Frontal cortex (tissue), 4 donors: Measurements from ENCODE around the gene BATF. TPM values are rescaled to one million over a fixed set of nuclear protein-coding genes. Genes with fewer than 3 reads are reported as not detected.

Experiments used
- DNase-seq, 2 donors: peaks; one replicate each; pipeline ENCODE4 v3.0.0; 2012; ENCODE audit warnings: low spot score in 2 of 2
- FAIRE-seq: peaks from 2 replicates; lab custom pipeline; 2012; peaks lifted over from hg19 to GRCh38; lab: Jason Lieb, UNC
- total RNA-seq: library from RNA; depleted of rRNA; stranded (reverse); fragments of >200 nt; gene quantifications from one replicate; pipeline ENCODE4 v1.2.3, GENCODE V29; 2014
- donor health status: control.
- donor health status: control.
- donor health status: control.

BATF gene
- total RNA-seq, 1 donor from 2014 or later = 0.82 TPM

GRCh38 chr14:75553761-75554364 lies 31.6 kb downstream of the BATF start:
- no peak for DNase-seq
- FAIRE-seq = no peak

DNA sequence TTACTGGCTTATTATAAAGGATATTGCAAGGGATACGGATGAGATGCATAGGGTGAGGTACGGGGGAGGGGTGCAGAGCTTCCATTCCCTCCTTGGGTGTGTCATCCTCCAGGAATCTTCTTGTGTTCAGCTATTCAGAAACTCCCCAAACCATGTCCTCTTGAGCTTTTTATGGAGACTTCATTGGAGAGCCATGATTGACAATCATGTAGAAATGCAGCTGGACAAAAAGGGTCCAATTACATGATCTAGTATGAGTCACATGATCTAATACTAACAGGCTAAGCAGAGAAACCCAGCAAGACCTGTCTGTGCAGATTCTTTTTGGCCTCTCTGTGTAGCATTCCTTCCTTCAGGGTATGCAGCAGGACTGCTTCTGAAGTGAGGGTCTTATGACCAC lies 32.2 kb downstream of the BATF start:
- FAIRE-seq (no peak), DNase-seq (no peak)

- DNase-seq = no peak
- FAIRE-seq = no peak
Measured at GRCh38 chr14:75558440-75558839, 36.2 kb downstream of the BATF start.

GRCh38 chr14:75559045-75559444 lies 36.8 kb downstream of the BATF start:
- FAIRE-seq = no peak
- no peak for DNase-seq

GRCh38 chr14:75559451-75560222 lies 37.4 kb downstream of the BATF start:
- FAIRE-seq (no peak), DNase-seq (no peak)

- DNase-seq = peak; percentile 38 to 72
- no peak for FAIRE-seq
Measured at GRCh38 chr14:75561013-75561432, 38.8 kb downstream of the BATF start.

GRCh38 chr14:75562089-75562488 lies 39.8 kb downstream of the BATF start:
- FAIRE-seq (no peak), DNase-seq (no peak)

- DNase-seq (no peak), FAIRE-seq (no peak)
Measured at GRCh38 chr14:75562489-75562888, 40.2 kb downstream of the BATF start.

GRCh38 chr14:75563931-75564330 lies 41.7 kb downstream of the BATF start:
- FAIRE-seq (no peak), DNase-seq (no peak)

DNA sequence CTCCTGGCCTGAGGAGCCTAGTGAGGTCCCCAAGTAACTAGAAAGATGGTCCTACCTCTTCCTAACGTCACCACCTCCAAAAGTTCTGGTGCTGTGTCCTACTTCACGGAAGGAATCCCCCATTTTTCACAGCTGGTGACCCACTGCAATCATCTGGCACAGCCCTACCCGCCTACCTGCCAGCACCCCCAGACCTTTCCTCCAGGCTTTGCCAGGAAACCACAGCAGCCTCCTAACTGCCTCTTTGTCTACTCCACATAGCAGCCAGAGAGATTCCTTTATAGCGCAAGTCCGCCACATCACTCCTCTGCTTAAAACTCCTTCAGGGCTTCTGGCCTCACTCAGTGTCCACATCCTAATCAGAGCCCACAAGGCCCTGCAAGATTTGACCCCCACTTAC lies 42.8 kb downstream of the BATF start:
- DNase-seq = no peak
- FAIRE-seq = no peak

GRCh38 chr14:75566321-75566720 lies 44.1 kb downstream of the BATF start:
- DNase-seq (no peak), FAIRE-seq (no peak)

DNA sequence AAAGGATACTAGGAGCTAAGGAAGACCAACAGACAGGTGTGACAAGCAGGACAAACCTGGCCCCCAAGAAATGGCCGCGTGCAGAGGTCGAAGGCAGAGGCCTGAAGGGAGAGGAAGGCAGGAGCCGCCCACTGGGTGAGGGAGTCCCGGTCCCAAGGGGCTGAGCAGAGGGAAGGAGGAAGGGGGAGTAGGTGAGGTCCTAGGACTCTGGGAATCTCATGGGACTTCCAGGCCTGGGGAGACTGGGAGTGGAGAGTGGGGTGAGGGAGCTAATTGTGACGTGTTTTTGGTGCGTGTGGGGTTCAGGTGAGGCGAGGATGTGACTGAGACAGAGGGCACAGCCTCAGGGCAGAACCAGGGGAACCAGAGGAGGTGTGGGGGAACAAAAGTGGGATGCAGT lies 44.5 kb downstream of the BATF start:
- no peak for DNase-seq
- FAIRE-seq = no peak

DNA sequence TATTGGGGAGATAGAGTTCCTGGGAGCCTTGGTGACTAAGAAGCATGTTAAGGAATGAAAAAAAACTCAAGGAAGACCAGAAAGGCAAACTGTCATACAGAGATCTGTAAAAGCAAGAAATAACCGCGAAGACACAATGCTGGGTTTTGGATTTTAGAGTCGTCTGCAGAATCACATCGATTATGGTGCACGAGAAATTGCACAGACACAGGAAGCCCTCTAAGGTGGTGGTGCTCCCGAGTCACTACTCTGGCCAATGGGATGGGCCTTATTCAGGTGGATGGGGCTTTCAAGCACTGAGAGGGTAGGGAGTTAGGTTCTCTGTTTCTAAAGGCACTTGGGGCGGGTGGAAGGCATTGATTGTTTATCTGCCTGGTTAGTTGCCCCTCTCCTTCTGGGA lies 45.9 kb downstream of the BATF start:
- FAIRE-seq (no peak), DNase-seq (no peak)

GRCh38 chr14:75568791-75569190 lies 46.5 kb downstream of the BATF start:
- no peak for DNase-seq
- no peak for FAIRE-seq

GRCh38 chr14:75570797-75571196 lies 48.5 kb downstream of the BATF start:
- DNase-seq (no peak), FAIRE-seq (no peak)

- DNase-seq (no peak), FAIRE-seq (no peak)
Measured at GRCh38 chr14:75572104-75572503, 49.8 kb downstream of the BATF start.

GRCh38 chr14:75577090-75577489 lies 54.8 kb downstream of the BATF start:
- DNase-seq (no peak), FAIRE-seq (no peak)

GRCh38 chr14:75577729-75578101 lies 55.4 kb downstream of the BATF start:
- FAIRE-seq = no peak
- DNase-seq = peak; percentile 75 to 80

DNA sequence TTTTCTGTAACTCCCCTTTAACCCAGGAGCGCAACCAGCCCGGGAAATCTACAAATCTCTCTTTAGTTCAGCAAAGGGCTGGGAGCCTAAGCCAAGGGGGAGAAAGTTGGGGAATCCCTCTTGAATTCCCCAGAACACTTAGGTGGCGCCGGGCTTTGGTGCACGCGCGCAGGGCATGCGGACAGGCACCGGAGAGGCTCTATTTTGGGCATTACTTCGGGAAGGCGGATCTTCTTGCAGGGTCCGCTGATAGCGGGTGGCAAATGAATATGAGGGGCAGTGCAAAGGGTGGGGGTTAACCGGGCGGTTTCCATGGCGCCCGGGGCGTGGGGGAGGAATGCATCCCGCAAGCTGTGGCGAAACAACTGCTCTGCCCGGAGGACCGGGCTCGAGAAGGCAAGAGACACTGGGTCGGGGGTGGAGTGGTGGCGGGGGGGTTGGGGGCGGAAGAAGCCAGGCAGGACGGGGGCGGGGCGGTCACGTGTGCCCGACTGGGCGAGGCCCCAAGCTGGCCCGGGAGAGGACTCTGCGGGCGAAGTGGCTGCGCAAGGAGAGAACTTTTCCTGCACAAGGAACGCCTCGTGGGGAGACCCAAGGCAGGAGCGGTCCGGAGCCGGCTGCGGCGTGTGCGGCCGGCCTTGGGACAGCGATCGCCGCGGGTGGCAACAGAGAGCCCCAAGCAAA lies 56.0 kb downstream of the BATF start, which contains the start of gene FLVCR2:
Gene FLVCR2 (plus strand): TSS at position 519 of the 684 bp plus-strand sequence. CDS start 353 bp downstream, outside the sequence.
- FAIRE-seq (no peak), DNase-seq (peak; percentile 76 to 89)

DNA sequence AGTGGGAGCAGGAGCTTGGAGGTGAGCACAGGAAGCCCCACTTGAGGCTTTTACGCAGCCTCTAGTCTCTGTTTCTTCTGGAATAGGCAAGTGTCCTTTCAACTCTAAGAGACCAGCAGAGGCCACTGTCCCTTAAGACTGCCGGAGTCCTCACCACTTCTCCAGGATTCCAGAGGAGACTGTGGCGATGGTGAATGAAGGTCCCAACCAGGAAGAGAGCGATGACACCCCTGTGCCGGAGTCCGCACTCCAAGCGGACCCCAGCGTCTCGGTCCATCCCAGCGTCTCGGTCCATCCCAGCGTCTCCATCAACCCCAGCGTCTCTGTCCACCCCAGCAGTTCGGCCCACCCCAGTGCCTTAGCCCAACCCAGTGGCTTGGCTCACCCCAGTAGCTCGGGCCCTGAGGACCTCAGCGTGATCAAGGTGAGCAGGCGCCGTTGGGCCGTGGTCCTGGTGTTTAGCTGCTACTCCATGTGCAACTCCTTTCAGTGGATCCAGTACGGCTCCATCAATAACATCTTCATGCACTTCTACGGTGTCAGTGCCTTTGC lies 56.6 kb downstream of the BATF start:
- DNase-seq (peak; percentile 30 to 63), FAIRE-seq (no peak)
